Liver (tissue), 9 donors: ENCODE measurements around the gene IGF2. TPM values are rescaled to one million over a fixed set of nuclear protein-coding genes. Genes with fewer than 3 reads are reported as not detected.

Experiments used
- DNase-seq: peaks from one replicate; pipeline ENCODE4 v3.0.0-alpha.2; 2017; ENCODE audit warnings: low spot score
- H3K27ac ChIP-seq, 2 donors: one replicate each; pipeline ENCODE4 v1.7.0; 2013; ENCODE audit warnings: inconsistent platforms in 2 of 2, low read length in 2 of 2, control low read depth in 1 of 2, low read depth in 1 of 2, mild to moderate bottlenecking in 1 of 2
- H3K27me3 ChIP-seq, 4 donors: one replicate each; pipeline versions ENCODE4 v1.6.1 to v1.7.0; 2013; ENCODE audit warnings: low read length in 3 of 4, inconsistent platforms in 1 of 4, mild to moderate bottlenecking in 1 of 4, moderate library complexity in 1 of 4; ENCODE audit not compliant: control insufficient read depth in 4 of 4, insufficient read depth in 4 of 4
- H3K36me3 ChIP-seq, 4 donors: one replicate each; pipeline versions ENCODE4 v1.6.1 to v1.7.0; 2013; ENCODE audit warnings: low read length in 3 of 4, mild to moderate bottlenecking in 3 of 4, low read depth in 1 of 4, moderate library complexity in 1 of 4; ENCODE audit not compliant: control insufficient read depth in 4 of 4, insufficient read depth in 3 of 4
- H3K4me1 ChIP-seq, 4 donors: one replicate each; pipeline versions ENCODE4 v1.6.1 to v1.7.0; 2013; ENCODE audit warnings: low read length in 3 of 4, mild to moderate bottlenecking in 3 of 4, moderate library complexity in 1 of 4; ENCODE audit not compliant: control insufficient read depth in 4 of 4, insufficient read depth in 4 of 4
- H3K4me3 ChIP-seq, 3 donors: one replicate each; pipeline versions ENCODE4 v1.6.1 to v1.7.0; 2013; ENCODE audit warnings: low read length in 3 of 3, control low read depth in 1 of 3, low read depth in 1 of 3, mild to moderate bottlenecking in 1 of 3
- H3K9ac ChIP-seq, 2 donors: one replicate each; pipeline ENCODE4 v1.7.0; 2013; ENCODE audit warnings: low read length in 2 of 2, mild to moderate bottlenecking in 2 of 2, moderate library complexity in 2 of 2, control low read depth in 1 of 2, low read depth in 1 of 2
- H3K9me3 ChIP-seq, 4 donors: one replicate each; pipeline versions ENCODE4 v1.6.1 to v1.7.0; 2013; ENCODE audit warnings: low read length in 3 of 4; ENCODE audit not compliant: control insufficient read depth in 4 of 4
- FOXA2 ChIP-seq: IDR thresholded peaks from 2 replicates; pipeline ENCODE4 v1.6.1; 2016; ENCODE audit warnings: antibody characterized with exemption
- HNF4G ChIP-seq: IDR thresholded peaks from 2 replicates; pipeline ENCODE4 v1.6.1; 2016; ENCODE audit warnings: antibody characterized with exemption
- JUND ChIP-seq, 2 donors: IDR thresholded peaks; 2 replicates each; pipeline ENCODE4 v1.6.1; 2016; ENCODE audit warnings: antibody characterized with exemption in 2 of 2
- RAD21 ChIP-seq, 2 donors: IDR thresholded peaks; 2 replicates each; pipeline ENCODE4 v1.6.1; 2016; ENCODE audit warnings: antibody characterized with exemption in 2 of 2, mild to moderate bottlenecking in 2 of 2
- RXRA ChIP-seq, 2 donors: IDR thresholded peaks; 2 replicates each; pipeline ENCODE4 v1.6.1; 2017 to 2018; ENCODE audit warnings: antibody characterized with exemption in 2 of 2, mild to moderate bottlenecking in 1 of 2
- SP1 ChIP-seq: IDR thresholded peaks from 2 replicates; pipeline ENCODE4 v1.6.1; 2018; ENCODE audit warnings: antibody characterized with exemption, mild to moderate bottlenecking
- YY1 ChIP-seq: IDR thresholded peaks from 2 replicates; pipeline ENCODE4 v1.6.1; 2016; ENCODE audit warnings: antibody characterized with exemption, mild to moderate bottlenecking
- WGBS: extraction: QIAGEN DNeasy Blood & Tissue Kit; methylation state at CpG from one replicate; pipeline ENCODE4 v1.1.7; 2013; 5-methylcytosine and 5-hydroxymethylcytosine counted together
- polyA plus RNA-seq, 2 donors: library from polyadenylated mRNA; stranded (reverse) in 1 of 2; unstranded in 1 of 2; fragments of 200-250 nt in 1 of 2; fragments of >200 nt in 1 of 2; fragmentation: Nextera tagmentation in 1 of 2; extraction: Ambion mirVana in 1 of 2; gene quantifications; one replicate each; pipeline versions ENCODE4 v1.2.1 to v1.2.3, GENCODE V29; 2013 to 2015
- total RNA-seq, 2 donors: library from RNA; depleted of rRNA; stranded (reverse); fragments of >200 nt; gene quantifications; one replicate each; pipeline ENCODE4 v1.2.3, GENCODE V29; 2014
- TF ChIP-seq, protein P1 (sequence below): IDR thresholded peaks from 2 replicates; pipeline ENCODE4 v1.6.1; 2016; ENCODE audit warnings: antibody characterized with exemption, mild to moderate bottlenecking
- TF ChIP-seq, protein P2 (sequence below): IDR thresholded peaks from 2 replicates; pipeline ENCODE4 v1.6.1; 2016; ENCODE audit warnings: antibody characterized with exemption
- TF ChIP-seq, protein P3 (sequence below): IDR thresholded peaks from 2 replicates; pipeline ENCODE4 v1.6.1; 2016; ENCODE audit warnings: antibody characterized with exemption
- TF ChIP-seq, protein P4 (sequence below): fragments of 150-350 bp; IDR thresholded peaks from 2 replicates; pipeline ENCODE4 v1.5.1; 2017; ENCODE audit warnings: improper control_type of control experiment, low read depth, low read length; ENCODE audit not compliant: missing input control
- TF ChIP-seq, protein P5 (sequence below): IDR thresholded peaks from 2 replicates; pipeline ENCODE4 v1.6.1; 2016; ENCODE audit warnings: antibody characterized with exemption
- donor health status: healthy.
- donor health status: healthy.
- donor health status: healthy.
- donor health status: healthy.
- donor health status: healthy.

Gene IGF2
- total and polyA plus RNA-seq, 4 donors = 70.5 to 1,440 (median 192) TPM

DNA sequence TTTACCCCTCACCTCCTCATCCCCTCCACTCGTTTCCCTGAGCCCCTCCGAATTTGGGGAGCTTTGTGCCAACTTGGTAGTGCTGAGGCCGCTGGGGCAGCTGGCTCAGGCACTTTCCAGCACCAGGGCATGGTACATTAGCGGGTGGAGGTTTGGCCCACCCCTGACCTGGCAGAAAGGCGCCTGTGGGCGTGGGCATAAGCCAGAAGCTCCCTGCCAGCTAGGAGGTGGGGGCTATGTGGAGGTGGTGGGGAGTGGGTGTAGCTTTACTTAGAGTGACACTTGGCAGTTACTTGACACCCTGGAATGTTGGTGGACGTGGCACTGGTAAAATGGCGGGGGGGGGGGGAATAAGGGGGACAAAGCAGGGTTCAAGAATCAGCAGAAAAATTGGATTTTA lies 10.3 kb upstream of the IGF2 start (continued):
- TF ChIP-seq, protein P1, sequence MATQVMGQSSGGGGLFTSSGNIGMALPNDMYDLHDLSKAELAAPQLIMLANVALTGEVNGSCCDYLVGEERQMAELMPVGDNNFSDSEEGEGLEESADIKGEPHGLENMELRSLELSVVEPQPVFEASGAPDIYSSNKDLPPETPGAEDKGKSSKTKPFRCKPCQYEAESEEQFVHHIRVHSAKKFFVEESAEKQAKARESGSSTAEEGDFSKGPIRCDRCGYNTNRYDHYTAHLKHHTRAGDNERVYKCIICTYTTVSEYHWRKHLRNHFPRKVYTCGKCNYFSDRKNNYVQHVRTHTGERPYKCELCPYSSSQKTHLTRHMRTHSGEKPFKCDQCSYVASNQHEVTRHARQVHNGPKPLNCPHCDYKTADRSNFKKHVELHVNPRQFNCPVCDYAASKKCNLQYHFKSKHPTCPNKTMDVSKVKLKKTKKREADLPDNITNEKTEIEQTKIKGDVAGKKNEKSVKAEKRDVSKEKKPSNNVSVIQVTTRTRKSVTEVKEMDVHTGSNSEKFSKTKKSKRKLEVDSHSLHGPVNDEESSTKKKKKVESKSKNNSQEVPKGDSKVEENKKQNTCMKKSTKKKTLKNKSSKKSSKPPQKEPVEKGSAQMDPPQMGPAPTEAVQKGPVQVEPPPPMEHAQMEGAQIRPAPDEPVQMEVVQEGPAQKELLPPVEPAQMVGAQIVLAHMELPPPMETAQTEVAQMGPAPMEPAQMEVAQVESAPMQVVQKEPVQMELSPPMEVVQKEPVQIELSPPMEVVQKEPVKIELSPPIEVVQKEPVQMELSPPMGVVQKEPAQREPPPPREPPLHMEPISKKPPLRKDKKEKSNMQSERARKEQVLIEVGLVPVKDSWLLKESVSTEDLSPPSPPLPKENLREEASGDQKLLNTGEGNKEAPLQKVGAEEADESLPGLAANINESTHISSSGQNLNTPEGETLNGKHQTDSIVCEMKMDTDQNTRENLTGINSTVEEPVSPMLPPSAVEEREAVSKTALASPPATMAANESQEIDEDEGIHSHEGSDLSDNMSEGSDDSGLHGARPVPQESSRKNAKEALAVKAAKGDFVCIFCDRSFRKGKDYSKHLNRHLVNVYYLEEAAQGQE = no peak
- TF ChIP-seq JUND (IDR thresholded peaks at IDR 0.05) = no peak
- TF ChIP-seq, protein P2, sequence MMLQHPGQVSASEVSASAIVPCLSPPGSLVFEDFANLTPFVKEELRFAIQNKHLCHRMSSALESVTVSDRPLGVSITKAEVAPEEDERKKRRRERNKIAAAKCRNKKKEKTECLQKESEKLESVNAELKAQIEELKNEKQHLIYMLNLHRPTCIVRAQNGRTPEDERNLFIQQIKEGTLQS = no peak
- TF ChIP-seq RXRA (IDR thresholded peaks at IDR 0.05) = no peak
- no peak for TF ChIP-seq SP1
- TF ChIP-seq, protein P3, sequence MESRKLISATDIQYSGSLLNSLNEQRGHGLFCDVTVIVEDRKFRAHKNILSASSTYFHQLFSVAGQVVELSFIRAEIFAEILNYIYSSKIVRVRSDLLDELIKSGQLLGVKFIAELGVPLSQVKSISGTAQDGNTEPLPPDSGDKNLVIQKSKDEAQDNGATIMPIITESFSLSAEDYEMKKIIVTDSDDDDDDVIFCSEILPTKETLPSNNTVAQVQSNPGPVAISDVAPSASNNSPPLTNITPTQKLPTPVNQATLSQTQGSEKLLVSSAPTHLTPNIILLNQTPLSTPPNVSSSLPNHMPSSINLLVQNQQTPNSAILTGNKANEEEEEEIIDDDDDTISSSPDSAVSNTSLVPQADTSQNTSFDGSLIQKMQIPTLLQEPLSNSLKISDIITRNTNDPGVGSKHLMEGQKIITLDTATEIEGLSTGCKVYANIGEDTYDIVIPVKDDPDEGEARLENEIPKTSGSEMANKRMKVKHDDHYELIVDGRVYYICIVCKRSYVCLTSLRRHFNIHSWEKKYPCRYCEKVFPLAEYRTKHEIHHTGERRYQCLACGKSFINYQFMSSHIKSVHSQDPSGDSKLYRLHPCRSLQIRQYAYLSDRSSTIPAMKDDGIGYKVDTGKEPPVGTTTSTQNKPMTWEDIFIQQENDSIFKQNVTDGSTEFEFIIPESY = no peak
- TF ChIP-seq HNF4G = no peak
- no peak for TF ChIP-seq FOXA2

DNA sequence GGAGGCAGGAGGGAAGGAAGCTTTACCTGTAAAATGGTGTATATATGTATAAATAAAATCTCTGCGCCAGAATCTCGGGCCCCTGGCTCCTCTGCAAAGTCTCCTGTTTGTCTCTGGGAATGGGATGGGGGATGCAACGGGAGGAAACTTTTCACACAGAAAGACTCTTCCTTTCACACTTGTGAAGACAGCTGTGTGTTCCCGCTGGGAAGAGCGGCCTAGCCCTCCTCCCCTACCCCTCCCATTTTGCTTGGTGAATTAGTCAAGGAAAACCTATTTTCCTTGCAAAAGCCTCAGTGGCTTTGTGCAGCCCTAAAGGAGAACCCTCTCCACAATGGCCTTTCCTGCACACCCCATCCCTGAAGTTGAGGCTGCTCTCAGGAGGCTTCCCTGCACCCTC lies 9.4 kb upstream of the IGF2 start:
- 77% methylated on average over 5 of the region's 5 CpGs for WGBS
- peaks cover 8 to 25% (median 17%) of the 10 kb centered on the region in 4 donors for H3K36me3 ChIP-seq
- H3K4me3 ChIP-seq = no peak overlapping the region
- no peak for DNase-seq
- peaks cover 7 to 53% (median 43%) of the 10 kb centered on the region in 4 donors for H3K4me1 ChIP-seq
- no peak overlapping the region for H3K27ac ChIP-seq
- no peaks in the 10 kb centered on the region for H3K27me3 ChIP-seq
- TF ChIP-seq, protein P4, sequence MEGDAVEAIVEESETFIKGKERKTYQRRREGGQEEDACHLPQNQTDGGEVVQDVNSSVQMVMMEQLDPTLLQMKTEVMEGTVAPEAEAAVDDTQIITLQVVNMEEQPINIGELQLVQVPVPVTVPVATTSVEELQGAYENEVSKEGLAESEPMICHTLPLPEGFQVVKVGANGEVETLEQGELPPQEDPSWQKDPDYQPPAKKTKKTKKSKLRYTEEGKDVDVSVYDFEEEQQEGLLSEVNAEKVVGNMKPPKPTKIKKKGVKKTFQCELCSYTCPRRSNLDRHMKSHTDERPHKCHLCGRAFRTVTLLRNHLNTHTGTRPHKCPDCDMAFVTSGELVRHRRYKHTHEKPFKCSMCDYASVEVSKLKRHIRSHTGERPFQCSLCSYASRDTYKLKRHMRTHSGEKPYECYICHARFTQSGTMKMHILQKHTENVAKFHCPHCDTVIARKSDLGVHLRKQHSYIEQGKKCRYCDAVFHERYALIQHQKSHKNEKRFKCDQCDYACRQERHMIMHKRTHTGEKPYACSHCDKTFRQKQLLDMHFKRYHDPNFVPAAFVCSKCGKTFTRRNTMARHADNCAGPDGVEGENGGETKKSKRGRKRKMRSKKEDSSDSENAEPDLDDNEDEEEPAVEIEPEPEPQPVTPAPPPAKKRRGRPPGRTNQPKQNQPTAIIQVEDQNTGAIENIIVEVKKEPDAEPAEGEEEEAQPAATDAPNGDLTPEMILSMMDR = no peak
- TF ChIP-seq, protein P1 = no peak
- TF ChIP-seq, protein P3 = no peak
- TF ChIP-seq RAD21 (IDR thresholded peaks at IDR 0.05) (no peak), JUND (IDR thresholded peaks at IDR 0.05) (no peak), YY1 (no peak)
- TF ChIP-seq, protein P2 = no peak
- TF ChIP-seq, protein P5, sequence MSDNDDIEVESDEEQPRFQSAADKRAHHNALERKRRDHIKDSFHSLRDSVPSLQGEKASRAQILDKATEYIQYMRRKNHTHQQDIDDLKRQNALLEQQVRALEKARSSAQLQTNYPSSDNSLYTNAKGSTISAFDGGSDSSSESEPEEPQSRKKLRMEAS = no peak
- H3K9ac ChIP-seq = no peak overlapping the region
- no peaks in the 10 kb centered on the region for H3K9me3 ChIP-seq
